SH-SY5Y (cell line): ENCODE data around the gene WBP2.

Experiments used
- GATA2 ChIP-seq: IDR thresholded peaks from 2 replicates; pipeline ENCODE4 v1.6.1; 2011; ENCODE audit warnings: mild to moderate bottlenecking, low read depth, low read length
- GATA3 ChIP-seq: IDR thresholded peaks from 2 replicates; pipeline ENCODE4 v1.6.1; 2011; ENCODE audit warnings: low read depth, mild to moderate bottlenecking, low read length, moderate library complexity

The WBP2 gene

GRCh38 chr17:75876938-75877751, 22.0 kb upstream of the WBP2 start:
- TF ChIP-seq GATA3 (no peak), GATA2 (no peak)

- TF ChIP-seq GATA2 (no peak), GATA3 (no peak)
Measured at GRCh38 chr17:75876190-75876937, 21.2 kb upstream of the WBP2 start.

- no peak for TF ChIP-seq GATA3
- no peak for TF ChIP-seq GATA2
Measured at GRCh38 chr17:75875940-75876189, 20.7 kb upstream of the WBP2 start.

GRCh38 chr17:75875182-75875939, 20.2 kb upstream of the WBP2 start:
- no peak for TF ChIP-seq GATA3
- no peak for TF ChIP-seq GATA2

- TF ChIP-seq GATA3 (no peak), GATA2 (no peak)
Measured at GRCh38 chr17:75874323-75875181, 19.4 kb upstream of the WBP2 start.

GRCh38 chr17:75873587-75874322, 18.6 kb upstream of the WBP2 start:
- TF ChIP-seq GATA2 (no peak), GATA3 (no peak)

- TF ChIP-seq GATA3 (no peak), GATA2 (no peak)
Measured at GRCh38 chr17:75872434-75873351, 17.6 kb upstream of the WBP2 start.

- TF ChIP-seq GATA2, result no peak
- TF ChIP-seq GATA3, result no peak
Measured at GRCh38 chr17:75869282-75870141, 14.4 kb upstream of the WBP2 start.

- TF ChIP-seq GATA3 (no peak), GATA2 (no peak)
Measured at GRCh38 chr17:75864448-75864871, 9.3 kb upstream of the WBP2 start.

GRCh38 chr17:75861927-75862317, 6.8 kb upstream of the WBP2 start:
- TF ChIP-seq GATA3, result no peak

GRCh38 chr17:75856062-75856756, 1.1 kb upstream of the WBP2 start:
- TF ChIP-seq GATA3, result no peak
- no peak for TF ChIP-seq GATA2

- TF ChIP-seq GATA3 (no peak), GATA2 (no peak)
Measured at GRCh38 chr17:75854881-75855309, 240 bp downstream of the WBP2 start.
